IMR-90 (cell line): ENCODE results near the gene EFEMP1. TPM values are rescaled to one million over a fixed set of nuclear protein-coding genes. Genes with fewer than 3 reads are reported as not detected.

Source experiments
- ATAC-seq: fragments of 200-7000 bp; cut with Tn5 transposase; 2 replicates; pipeline ENCODE4 v1.9.1; 2020; ENCODE audit warnings: low read depth, mild to moderate bottlenecking, moderate library complexity
- BruUV-seq: library from RNA; stranded (reverse); fragments of 400-500 nt; replicated peaks from 2 replicates; lab custom pipeline; 2021; lab: Mats Ljungman, UMichigan
- CTCF ChIA-PET: fragments of 300-600 bp; formaldehyde crosslinking; extraction: SDS; loops from one replicate; lab custom pipeline; 2021; ENCODE audit warnings: antibody characterized with exemption; lab: Yijun Ruan, JAX
- POLR2A ChIA-PET: fragments of 300-600 bp; sonication (Branson Sonifier 250); formaldehyde crosslinking; loops from one replicate; lab custom pipeline; 2022; ENCODE audit warnings: antibody characterized with exemption; ENCODE audit not compliant: unreplicated experiment; lab: Charles Lee
- DNase-seq: peaks from one replicate; pipeline ENCODE4 v3.0.0; 2013
- H2AFZ ChIP-seq: replicated peaks from 2 replicates; pipeline ENCODE3; 2013; ENCODE audit warnings: low read length, mild to moderate bottlenecking; ENCODE audit not compliant: poor library complexity
- H2AK5ac ChIP-seq: 2 replicates; pipeline ENCODE4 v1.6.1; 2013; ENCODE audit warnings: low read depth, low read length, inconsistent platforms
- H2AK9ac ChIP-seq: replicated peaks from 2 replicates; pipeline ENCODE3; 2013; ENCODE audit warnings: mild to moderate bottlenecking, low read depth, low read length, moderate library complexity; ENCODE audit not compliant: poor library complexity
- H2BK120ac ChIP-seq: 2 replicates; pipeline ENCODE4 v1.6.1; 2013; ENCODE audit warnings: low read depth, low read length, inconsistent platforms
- H2BK15ac ChIP-seq: 3 replicates; pipeline ENCODE4 v1.6.1; 2013; ENCODE audit warnings: low read depth, low read length, inconsistent platforms
- H2BK20ac ChIP-seq: 2 replicates; pipeline ENCODE4 v1.6.1; 2013; ENCODE audit warnings: low read depth, mild to moderate bottlenecking, inconsistent platforms, low read length, moderate library complexity
- H2BK5ac ChIP-seq: 2 replicates; pipeline ENCODE4 v1.6.1; 2013; ENCODE audit warnings: mild to moderate bottlenecking, low read depth, low read length, inconsistent platforms; ENCODE audit not compliant: poor library complexity, severe bottlenecking
- H3K14ac ChIP-seq: replicated peaks from 2 replicates; pipeline ENCODE4 v1.6.1; 2013; ENCODE audit warnings: low read depth, low read length, inconsistent platforms
- H3K18ac ChIP-seq: 2 replicates; pipeline ENCODE4 v1.6.1; 2013; ENCODE audit warnings: low read depth, low read length, control low read depth
- H3K23ac ChIP-seq: 2 replicates; pipeline ENCODE4 v1.6.1; 2013; ENCODE audit warnings: low read depth, low read length, inconsistent platforms
- H3K27ac ChIP-seq: 2 replicates; pipeline ENCODE4 v1.5.1; 2013; ENCODE audit warnings: mild to moderate bottlenecking, control low read depth, low read length; ENCODE audit not compliant: insufficient read depth
- H3K27me3 ChIP-seq: 2 replicates; pipeline ENCODE4 v1.6.1; 2013; ENCODE audit warnings: low read length; ENCODE audit not compliant: control insufficient read depth, insufficient read depth
- H3K36me3 ChIP-seq: 2 replicates; pipeline ENCODE4 v1.6.1; 2013; ENCODE audit warnings: low read length, mixed read lengths; ENCODE audit not compliant: control insufficient read depth, insufficient read depth
- H3K4ac ChIP-seq: 2 replicates; pipeline ENCODE4 v1.6.1; 2013; ENCODE audit warnings: low read depth, low read length, inconsistent platforms
- H3K4me1 ChIP-seq: 2 replicates; pipeline ENCODE4 v1.6.1; 2013; ENCODE audit warnings: low read length, mixed read lengths; ENCODE audit not compliant: control insufficient read depth, insufficient read depth
- H3K4me2 ChIP-seq: 2 replicates; pipeline ENCODE4 v1.6.1; 2013; ENCODE audit warnings: low read depth, mild to moderate bottlenecking, control low read depth, low read length, moderate library complexity
- H3K4me3 ChIP-seq: 2 replicates; pipeline ENCODE4 v1.5.1; 2013; ENCODE audit warnings: low read depth, mild to moderate bottlenecking, control low read depth, low read length, moderate library complexity; ENCODE audit not compliant: insufficient read depth
- H3K56ac ChIP-seq: 2 replicates; pipeline ENCODE4 v1.6.1; 2013; ENCODE audit warnings: low read length, inconsistent platforms; ENCODE audit not compliant: insufficient read depth; ENCODE audit errors: extremely low read depth
- H3K79me1 ChIP-seq, 2 experiments: 2 replicates each; pipeline ENCODE4 v1.6.1; 2013; ENCODE audit warnings: low read length in 2 of 2, inconsistent platforms in 1 of 2, low read depth in 1 of 2
- H3K9ac ChIP-seq: 2 replicates; pipeline ENCODE4 v1.6.1; 2013; ENCODE audit warnings: low read depth, low read length, control low read depth
- H3K9me1 ChIP-seq: 2 replicates; pipeline ENCODE4 v1.6.1; 2013; ENCODE audit warnings: low read length, inconsistent platforms; ENCODE audit not compliant: insufficient read depth
- H3K9me3 ChIP-seq: 2 replicates; pipeline ENCODE4 v1.6.1; 2013; ENCODE audit warnings: low read length; ENCODE audit not compliant: control insufficient read depth, insufficient read depth
- H4K20me1 ChIP-seq: 2 replicates; pipeline ENCODE4 v1.6.1; 2013; ENCODE audit warnings: low read length, inconsistent platforms; ENCODE audit not compliant: insufficient read depth
- H4K5ac ChIP-seq: 2 replicates; pipeline ENCODE4 v1.6.1; 2013; ENCODE audit warnings: mild to moderate bottlenecking, low read depth, low read length, control low read depth
- H4K8ac ChIP-seq, 2 experiments: 2 replicates each; pipeline ENCODE4 v1.6.1; 2013; ENCODE audit warnings: low read depth in 2 of 2, low read length in 2 of 2, control low read depth in 1 of 2, inconsistent platforms in 1 of 2
- H4K91ac ChIP-seq: 2 replicates; pipeline ENCODE4 v1.6.1; 2013; ENCODE audit warnings: low read depth, low read length, inconsistent platforms; ENCODE audit not compliant: insufficient read depth
- CEBPB ChIP-seq: IDR thresholded peaks from 2 replicates; pipeline ENCODE4 v1.6.1; 2012; ENCODE audit warnings: low read depth, low read length, improper control_type of control experiment
- CHD1 ChIP-seq: IDR thresholded peaks from 2 replicates; pipeline ENCODE4 v1.6.1; 2012; ENCODE audit warnings: low read depth, low read length, improper control_type of control experiment
- MAFK ChIP-seq: IDR thresholded peaks from 2 replicates; pipeline ENCODE4 v1.6.1; 2012; ENCODE audit warnings: low read depth, low read length, improper control_type of control experiment
- MAZ ChIP-seq: IDR thresholded peaks from 2 replicates; pipeline ENCODE4 v1.6.1; 2012; ENCODE audit warnings: low read depth, mild to moderate bottlenecking, low read length, improper control_type of control experiment, moderate library complexity, borderline replicate concordance
- RAD21 ChIP-seq: IDR thresholded peaks from 2 replicates; pipeline ENCODE4 v1.6.1; 2012; ENCODE audit warnings: low read length, improper control_type of control experiment
- WGBS, 2 experiments: methylation state at CpG; one replicate each; pipeline versions ENCODE4 v1.1.5 to v1.1.7; 2013; ENCODE audit warnings: missing lambda C conversion rate in 2 of 2; ENCODE audit not compliant: insufficient read length in 1 of 2; ENCODE audit errors: extremely low coverage in 2 of 2; 5-methylcytosine and 5-hydroxymethylcytosine counted together
- dilution Hi-C: fragments of 300-500 bp; cut with HindIII; formaldehyde crosslinking; loops from one replicate; pipeline ENCODE4 v1.14.3; 2018; ENCODE audit warnings: low sequenced_read_pairs; ENCODE audit not compliant: unreplicated experiment
- in situ Hi-C: fragments of 300-500 bp; cut with MboI; formaldehyde crosslinking; loops from 3 replicates; pipeline ENCODE4 v1.14.3; 2019; ENCODE audit warnings: low sequenced_read_pairs, inconsistent platforms, mixed read lengths
- intact Hi-C: fragments of 100-400 bp; cut with micrococcal nuclease; formaldehyde crosslinking; loops from 2 replicates; pipeline ENCODE4 v1.10.0; 2022
- polyA plus RNA-seq, 3 experiments: library from polyadenylated mRNA; depleted of rRNA; stranded (reverse); fragments of >200 nt; gene quantifications; 2 replicates each; pipeline ENCODE4 v1.2.3, GENCODE V29; 2012; ENCODE audit warnings: low replicate concordance in 1 of 3
- total RNA-seq: library from RNA; depleted of rRNA; stranded (reverse); fragments of >200 nt; gene quantifications from 2 replicates; pipeline ENCODE4 v1.2.3, GENCODE V29; 2012
- TF ChIP-seq, protein P1 (sequence below): fragments of 150-350 bp; IDR thresholded peaks from 2 replicates; pipeline ENCODE4 v1.6.1; 2017; ENCODE audit warnings: mild to moderate bottlenecking, antibody characterized with exemption, low read length, low read depth
- TF ChIP-seq, protein P2 (sequence below): fragments of 150-350 bp; IDR thresholded peaks from 2 replicates; pipeline ENCODE4 v1.6.1; 2016; ENCODE audit warnings: low read depth, mild to moderate bottlenecking, low read length, moderate library complexity, borderline replicate concordance

EFEMP1 gene
- total and polyA plus RNA-seq, 2 of the 4 experiments (the other 2 are of a cell fraction) = 214 to 219 TPM

DNA sequence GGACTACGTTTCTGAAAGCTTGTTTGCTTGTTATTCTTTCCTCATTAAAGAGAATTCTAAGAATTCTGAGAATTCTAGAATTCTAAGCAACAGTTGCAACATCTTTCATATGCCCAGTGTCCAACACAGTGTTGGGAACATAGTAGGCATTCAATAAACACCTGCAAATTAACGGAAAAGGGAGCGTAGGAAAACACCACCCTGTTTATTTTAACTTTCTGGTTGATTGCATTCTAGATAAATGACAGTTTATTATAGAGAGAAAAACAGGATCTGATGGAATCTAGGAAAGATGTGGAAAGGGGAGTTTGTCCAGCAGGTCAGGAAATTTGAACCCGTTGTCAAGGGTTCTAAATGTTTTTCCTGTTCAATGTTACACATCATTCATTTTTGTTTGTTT lies 24.2 kb upstream of the EFEMP1 start:
- no peak overlapping the region; the same call in 1 of the 2 replicates for H3K4me2 ChIP-seq
- BruUV-seq = no TSS peak
- dilution Hi-C loops = no loop called here

More for the DNA sequence above, 24.2 kb upstream of the EFEMP1 start:
- no peak; the same call in 1 of the 2 replicates for ATAC-seq
- H2AFZ ChIP-seq = no peak overlapping the region
- H3K18ac ChIP-seq = 0 out of 2 replicates have a peak overlapping the region, but pooled peaks have one; percentile 18
- H2BK20ac ChIP-seq = no peak overlapping the region
- peaks cover 2% of the 10 kb centered on the region; the same call in 1 of the 2 replicates for H3K4me1 ChIP-seq
- H3K9ac ChIP-seq = no peak overlapping the region
- WGBS, 2 experiments = no CpG with 5 or more reads among the region's 4 CpGs
- H2AK9ac ChIP-seq = no peak overlapping the region
- no peak for DNase-seq
- no peaks in the 10 kb centered on the region for H4K20me1 ChIP-seq
- no peak overlapping the region for H2AK5ac ChIP-seq
- no peak for TF ChIP-seq CHD1
- TF ChIP-seq, protein P1, sequence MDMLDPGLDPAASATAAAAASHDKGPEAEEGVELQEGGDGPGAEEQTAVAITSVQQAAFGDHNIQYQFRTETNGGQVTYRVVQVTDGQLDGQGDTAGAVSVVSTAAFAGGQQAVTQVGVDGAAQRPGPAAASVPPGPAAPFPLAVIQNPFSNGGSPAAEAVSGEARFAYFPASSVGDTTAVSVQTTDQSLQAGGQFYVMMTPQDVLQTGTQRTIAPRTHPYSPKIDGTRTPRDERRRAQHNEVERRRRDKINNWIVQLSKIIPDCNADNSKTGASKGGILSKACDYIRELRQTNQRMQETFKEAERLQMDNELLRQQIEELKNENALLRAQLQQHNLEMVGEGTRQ = no peak
- TF ChIP-seq MAFK = no peak
- no peak for TF ChIP-seq MAZ
- no peak for TF ChIP-seq RAD21
- no peak for TF ChIP-seq CEBPB
- TF ChIP-seq, protein P2, sequence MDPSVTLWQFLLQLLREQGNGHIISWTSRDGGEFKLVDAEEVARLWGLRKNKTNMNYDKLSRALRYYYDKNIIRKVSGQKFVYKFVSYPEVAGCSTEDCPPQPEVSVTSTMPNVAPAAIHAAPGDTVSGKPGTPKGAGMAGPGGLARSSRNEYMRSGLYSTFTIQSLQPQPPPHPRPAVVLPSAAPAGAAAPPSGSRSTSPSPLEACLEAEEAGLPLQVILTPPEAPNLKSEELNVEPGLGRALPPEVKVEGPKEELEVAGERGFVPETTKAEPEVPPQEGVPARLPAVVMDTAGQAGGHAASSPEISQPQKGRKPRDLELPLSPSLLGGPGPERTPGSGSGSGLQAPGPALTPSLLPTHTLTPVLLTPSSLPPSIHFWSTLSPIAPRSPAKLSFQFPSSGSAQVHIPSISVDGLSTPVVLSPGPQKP = no peak
- no peak overlapping the region for H4K91ac ChIP-seq
- ChIA-PET POLR2A (no interaction called here), CTCF (interaction anchor here (1.1 kb wide), 1 partner anchor 13 kb away, joined by 4 read pairs; no protein-coding TSS in a partner anchor)
- H3K4ac ChIP-seq = no peak overlapping the region
- H3K9me1 ChIP-seq = no peaks in the 10 kb centered on the region
- intact Hi-C loops (no loop called here), in situ Hi-C loops (no loop called here)
- no peak overlapping the region for H3K23ac ChIP-seq
- no peak overlapping the region for H2BK120ac ChIP-seq
- H3K4me3 ChIP-seq = no peak overlapping the region
- H4K8ac ChIP-seq = no peak overlapping the region
- H3K14ac ChIP-seq = no peak overlapping the region
- H3K36me3 ChIP-seq = no peaks in the 10 kb centered on the region
- H3K56ac ChIP-seq = no peak overlapping the region
- H2BK15ac ChIP-seq = no peak overlapping the region
- 0 out of 2 replicates have a peak overlapping the region, but pooled peaks have one; percentile 11 for H4K5ac ChIP-seq
- no peaks in the 10 kb centered on the region for H3K79me1 ChIP-seq
- no peak overlapping the region for H2BK5ac ChIP-seq
- H3K9me3 ChIP-seq = no peaks in the 10 kb centered on the region
- peaks cover 2% of the 10 kb centered on the region; the same call in 1 of the 2 replicates for H3K27me3 ChIP-seq
- no peak overlapping the region for H3K27ac ChIP-seq
